Measurements from ENCODE around the gene FN1.

The FN1 gene

GRCh38 chr2:215324811-215325210, 111.1 kb downstream of the FN1 start:
- TF ChIP-seq, protein P1, sequence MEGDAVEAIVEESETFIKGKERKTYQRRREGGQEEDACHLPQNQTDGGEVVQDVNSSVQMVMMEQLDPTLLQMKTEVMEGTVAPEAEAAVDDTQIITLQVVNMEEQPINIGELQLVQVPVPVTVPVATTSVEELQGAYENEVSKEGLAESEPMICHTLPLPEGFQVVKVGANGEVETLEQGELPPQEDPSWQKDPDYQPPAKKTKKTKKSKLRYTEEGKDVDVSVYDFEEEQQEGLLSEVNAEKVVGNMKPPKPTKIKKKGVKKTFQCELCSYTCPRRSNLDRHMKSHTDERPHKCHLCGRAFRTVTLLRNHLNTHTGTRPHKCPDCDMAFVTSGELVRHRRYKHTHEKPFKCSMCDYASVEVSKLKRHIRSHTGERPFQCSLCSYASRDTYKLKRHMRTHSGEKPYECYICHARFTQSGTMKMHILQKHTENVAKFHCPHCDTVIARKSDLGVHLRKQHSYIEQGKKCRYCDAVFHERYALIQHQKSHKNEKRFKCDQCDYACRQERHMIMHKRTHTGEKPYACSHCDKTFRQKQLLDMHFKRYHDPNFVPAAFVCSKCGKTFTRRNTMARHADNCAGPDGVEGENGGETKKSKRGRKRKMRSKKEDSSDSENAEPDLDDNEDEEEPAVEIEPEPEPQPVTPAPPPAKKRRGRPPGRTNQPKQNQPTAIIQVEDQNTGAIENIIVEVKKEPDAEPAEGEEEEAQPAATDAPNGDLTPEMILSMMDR (IDR thresholded peaks at IDR 0.05; ENCODE audit: insufficient read depth, missing control alignments) = no peak
- DNase-seq (ENCODE audit: insufficient read length, low spot score) (no peak), FAIRE-seq (no peak)

GRCh38 chr2:215320679-215321078, 115.2 kb downstream of the FN1 start:
- FAIRE-seq (no peak), DNase-seq (ENCODE audit: insufficient read length, low spot score) (no peak)
- TF ChIP-seq, protein P1 (IDR thresholded peaks at IDR 0.05; ENCODE audit: insufficient read depth, missing control alignments) = no peak

DNA sequence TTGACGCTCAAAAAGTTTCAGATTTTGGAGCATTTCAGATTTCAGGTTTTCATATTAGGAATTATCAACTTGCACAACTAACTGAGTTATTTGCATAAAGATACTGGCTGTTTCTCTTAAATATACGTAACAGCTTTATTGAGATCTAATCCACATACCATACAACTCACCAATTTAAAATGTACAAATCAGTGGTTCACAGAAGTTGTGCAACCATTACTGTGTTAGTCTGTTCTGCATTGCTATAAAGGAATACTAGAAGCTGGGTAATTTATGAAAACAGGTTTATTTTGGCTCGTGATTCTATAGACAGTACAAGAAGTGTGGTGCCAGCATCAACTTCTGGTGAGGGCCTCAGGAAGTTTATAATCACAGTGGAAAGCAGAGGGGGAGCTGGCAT, 115.8 kb downstream of the FN1 start:
- DNase-seq (ENCODE audit: insufficient read length, low spot score) (no peak), FAIRE-seq (no peak)

DNA sequence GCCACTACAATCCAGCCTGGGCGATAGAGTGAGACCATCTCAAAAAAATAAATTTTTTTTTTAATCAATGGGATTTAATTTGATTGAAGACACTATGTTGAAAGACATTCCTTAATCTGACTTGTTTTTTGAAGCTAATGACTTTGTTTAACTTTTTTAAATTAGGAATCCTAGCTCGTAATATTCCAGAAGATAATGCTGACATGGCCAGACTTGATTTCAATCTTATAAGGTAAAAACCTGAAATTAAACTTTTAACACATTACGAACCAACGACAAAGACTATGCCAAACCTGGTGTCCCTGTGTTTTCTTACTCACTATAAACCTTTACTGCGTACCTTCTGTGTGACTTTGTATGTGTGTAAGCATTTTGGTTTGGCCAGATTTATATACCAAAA, 116.4 kb downstream of the FN1 start:
- DNase-seq (ENCODE audit: insufficient read length, low spot score) = no peak
- TF ChIP-seq, protein P1 (IDR thresholded peaks at IDR 0.05; ENCODE audit: insufficient read depth, missing control alignments) = no peak
- no peak for FAIRE-seq

More for the DNA sequence above, 115.8 kb downstream of the FN1 start:
- TF ChIP-seq, protein P1 (IDR thresholded peaks at IDR 0.05; ENCODE audit: insufficient read depth, missing control alignments) = no peak

DNA sequence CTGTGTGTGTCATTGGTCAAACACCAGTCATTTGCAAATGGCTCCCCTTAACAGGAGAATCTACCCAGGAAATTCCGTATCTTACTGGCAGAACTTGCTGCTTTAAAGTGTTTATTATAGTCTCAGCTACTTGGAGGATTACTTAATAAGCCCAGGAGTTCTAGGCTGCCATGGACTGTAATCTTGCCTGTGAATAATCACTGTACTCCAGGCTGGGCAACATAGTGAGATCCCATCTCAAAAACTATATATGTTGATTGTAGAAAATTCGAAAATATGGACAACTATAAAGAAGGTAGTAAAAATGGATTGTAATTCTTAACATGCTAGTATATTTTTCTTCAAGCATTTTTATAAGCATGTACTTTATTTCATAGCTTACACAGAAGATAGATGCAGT, 119.5 kb downstream of the FN1 start:
- DNase-seq (ENCODE audit: insufficient read length, low spot score) (no peak), FAIRE-seq (no peak)
- TF ChIP-seq, protein P1 (IDR thresholded peaks at IDR 0.05; ENCODE audit: insufficient read depth, missing control alignments) = no peak

DNA sequence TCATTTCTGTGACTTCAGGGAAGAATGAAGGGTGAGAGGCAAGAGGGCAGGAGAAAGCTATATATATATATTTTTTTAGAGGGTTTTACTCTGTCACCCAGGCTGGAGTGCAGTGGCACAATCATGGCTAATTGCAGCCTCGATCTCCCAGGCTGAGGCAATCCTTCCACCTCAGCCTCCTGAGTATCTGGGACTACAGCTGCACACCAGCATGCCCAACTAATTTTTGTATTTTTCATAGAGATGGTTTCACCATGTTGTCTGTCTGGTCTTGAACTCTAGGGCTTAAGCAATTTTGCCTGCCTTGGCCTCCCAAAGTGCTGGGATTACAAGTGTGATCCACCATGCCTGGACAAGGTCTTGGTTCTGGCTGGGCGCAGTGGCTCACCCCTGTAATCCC, 120.6 kb downstream of the FN1 start:
- FAIRE-seq (no peak), DNase-seq (ENCODE audit: insufficient read length, low spot score) (no peak)
- TF ChIP-seq, protein P1 (IDR thresholded peaks at IDR 0.05; ENCODE audit: insufficient read depth, missing control alignments) = no peak

DNA sequence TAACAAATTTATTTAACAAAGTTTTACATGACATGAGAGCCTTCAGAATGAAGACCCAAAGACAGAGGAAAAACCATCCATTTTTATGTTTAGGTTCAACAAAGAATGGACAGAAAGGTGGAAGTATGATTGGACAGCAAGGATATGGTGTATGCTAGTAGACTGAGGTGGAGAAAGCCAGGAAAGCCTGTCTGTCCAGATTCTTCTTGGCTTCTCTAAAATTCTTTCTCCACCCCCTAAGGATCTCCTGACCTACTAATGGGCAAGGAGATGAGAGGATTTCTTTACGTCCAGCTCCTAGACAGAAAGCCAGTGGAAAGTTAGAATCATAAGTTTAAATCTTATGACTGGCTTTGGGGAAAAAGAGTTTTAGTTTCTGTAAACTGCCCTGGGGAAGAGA, 121.0 kb downstream of the FN1 start:
- TF ChIP-seq, protein P1 (IDR thresholded peaks at IDR 0.05; ENCODE audit: insufficient read depth, missing control alignments) = no peak
- DNase-seq (ENCODE audit: insufficient read length, low spot score) = no peak
- FAIRE-seq = no peak
